COLO668 (cell line): ENCODE results near the gene HTR3E.
"Not testable (repeated sequence)": the region's sequence is repeated elsewhere in the genome, so short reads cannot be mapped to it uniquely, and the experiment has no call there.

Experiments used
- DNase-seq: peaks from one replicate; lab custom pipeline; 2025; ENCODE audit not compliant: unreplicated experiment; lab: John Stamatoyannopoulos, UW

Gene HTR3E

GRCh38 chr3:184096811-184097383 lies at the start of gene HTR3E:
Gene HTR3E (plus strand): TSS chr3:184097064. CDS start chr3:184097530, 466 bp downstream.
- DNase-seq: no peak

- DNase-seq: peak; percentile 59
Observed at GRCh38 chr3:184050217-184050847, 46.5 kb upstream of the HTR3E start.

- DNase-seq: no peak
Observed at GRCh38 chr3:184052767-184053166, 44.1 kb upstream of the HTR3E start, which contains the start of gene HTR3C. Gene HTR3C (plus strand): TSS chr3:184053047. CDS start chr3:184053081, 34 bp downstream.

- no peak for DNase-seq
Observed at GRCh38 chr3:184058029-184058428, 38.8 kb upstream of the HTR3E start.

GRCh38 chr3:184059424-184059823 lies 37.4 kb upstream of the HTR3E start:
- DNase-seq: no peak

GRCh38 chr3:184062637-184063036 lies 34.2 kb upstream of the HTR3E start:
- DNase-seq: no peak

GRCh38 chr3:184066211-184066610 lies 30.7 kb upstream of the HTR3E start:
- DNase-seq: no peak

- DNase-seq: no peak
Observed at GRCh38 chr3:184067573-184068055, 29.2 kb upstream of the HTR3E start.

GRCh38 chr3:184068344-184068743 lies 28.5 kb upstream of the HTR3E start:
- DNase-seq: no peak

GRCh38 chr3:184071142-184071541 lies 25.7 kb upstream of the HTR3E start:
- DNase-seq: not testable (repeated sequence)

GRCh38 chr3:184073621-184074020 lies 23.2 kb upstream of the HTR3E start:
- no peak for DNase-seq

GRCh38 chr3:184075901-184076300 lies 21.0 kb upstream of the HTR3E start:
- DNase-seq: no peak

GRCh38 chr3:184077881-184078280 lies 19.0 kb upstream of the HTR3E start:
- DNase-seq: no peak

GRCh38 chr3:184078851-184079250 lies 18.0 kb upstream of the HTR3E start:
- no peak for DNase-seq

- DNase-seq: no peak
Observed at GRCh38 chr3:184081116-184081830, 15.6 kb upstream of the HTR3E start.

GRCh38 chr3:184082034-184082433 lies 14.8 kb upstream of the HTR3E start:
- DNase-seq: no peak

- peak; percentile 5 for DNase-seq
Observed at GRCh38 chr3:184082465-184082864, 14.4 kb upstream of the HTR3E start.

- DNase-seq: no peak
Observed at GRCh38 chr3:184085389-184085852, 11.4 kb upstream of the HTR3E start.

GRCh38 chr3:184092199-184092598 lies 4.7 kb upstream of the HTR3E start:
- DNase-seq: no peak

GRCh38 chr3:184097556-184097955 lies 692 bp downstream of the HTR3E start:
- no peak for DNase-seq

- DNase-seq: no peak
Observed at GRCh38 chr3:184099806-184100686, 3.2 kb downstream of the HTR3E start.
